Left ventricle myocardium inferior (tissue), 1 donor: ENCODE measurements around the gene PIP4P1. TPM values are rescaled to one million over a fixed set of nuclear protein-coding genes. Genes with fewer than 3 reads are reported as not detected.

Experiments used
- DNase-seq: peaks from one replicate; pipeline ENCODE4 v3.0.0-alpha.2; 2020
- H3K27ac ChIP-seq: fragments of 200-600 bp; replicated peaks from 2 replicates; pipeline ENCODE4 v1.8.0; 2021
- H3K27me3 ChIP-seq: fragments of 200-600 bp; 2 replicates; pipeline ENCODE4 v1.8.0; 2021; ENCODE audit warnings: low read depth
- H3K36me3 ChIP-seq: fragments of 200-600 bp; 2 replicates; pipeline ENCODE4 v1.8.0; 2021
- H3K4me1 ChIP-seq: fragments of 200-600 bp; 2 replicates; pipeline ENCODE4 v1.8.0; 2021
- H3K4me3 ChIP-seq: fragments of 200-600 bp; 2 replicates; pipeline ENCODE4 v1.8.0; 2021; ENCODE audit warnings: mild to moderate bottlenecking, moderate library complexity
- H3K9me3 ChIP-seq: fragments of 200-600 bp; replicated peaks from 2 replicates; pipeline ENCODE4 v1.8.0; 2021
- CTCF ChIP-seq: fragments of 200-600 bp; IDR thresholded peaks from 2 replicates; pipeline ENCODE4 v1.8.0; 2021; ENCODE audit warnings: antibody characterized with exemption, mild to moderate bottlenecking, borderline replicate concordance
- intact Hi-C: fragments of 100-400 bp; cut with micrococcal nuclease; formaldehyde crosslinking; loops from one replicate; pipeline ENCODE4 v1.11.0; 2022
- total RNA-seq: library from RNA; stranded (reverse); fragmentation: NEBNext Ultra II Directional; extraction: Animal tissue kit (Norgen Biotek cat#: 25700); gene quantifications from one replicate; pipeline ENCODE4 v1.2.1, GENCODE V29; 2021
- donor health status: DM: no; HTN: yes; CAD: no; lungs with severe emphysema.

The PIP4P1 gene
- total RNA-seq, 1 donor from 2014 or later = 19.7 TPM

- DNase-seq = no peak
- Histone ChIP-seq H3K27ac (no peak overlapping the region), H3K9me3 (no peaks in the 10 kb centered on the region), H3K4me1 (peaks cover 22% of the 10 kb centered on the region), H3K4me3 (no peak overlapping the region), H3K36me3 (no peaks in the 10 kb centered on the region), H3K27me3 (no peaks in the 10 kb centered on the region)
- TF ChIP-seq CTCF = no peak
- intact Hi-C loops = no loop called here
These were observed 24.7 kb upstream of the PIP4P1 start for GRCh38 chr14:20485900-20486299.

- no peak for DNase-seq
- no peaks in the 10 kb centered on the region for H3K27me3 ChIP-seq
- no peak overlapping the region for H3K27ac ChIP-seq
- intact Hi-C loops = no loop called here
- H3K36me3 ChIP-seq = no peaks in the 10 kb centered on the region
- no peak overlapping the region for H3K4me3 ChIP-seq
- no peaks in the 10 kb centered on the region for H3K9me3 ChIP-seq
- H3K4me1 ChIP-seq = peaks cover 9% of the 10 kb centered on the region
- TF ChIP-seq CTCF = no peak
These were observed 21.1 kb upstream of the PIP4P1 start for GRCh38 chr14:20482382-20482781.

- intact Hi-C loops = loop anchor here (10.0 kb wide), 1 partner anchor 136 kb away; no protein-coding TSS in a partner anchor
- Histone ChIP-seq H3K36me3 (peaks cover 29% of the 10 kb centered on the region), H3K4me1 (peaks cover 20% of the 10 kb centered on the region), H3K4me3 (no peak overlapping the region), H3K27me3 (no peaks in the 10 kb centered on the region), H3K9me3 (no peaks in the 10 kb centered on the region), H3K27ac (no peak overlapping the region)
- no peak for DNase-seq
- TF ChIP-seq CTCF = no peak
These were observed 17.7 kb upstream of the PIP4P1 start for GRCh38 chr14:20478894-20479293.

GRCh38 chr14:20477211-20477876 lies 16.1 kb upstream of the PIP4P1 start:
- TF ChIP-seq CTCF = no peak
- Histone ChIP-seq H3K27me3 (no peaks in the 10 kb centered on the region), H3K4me3 (no peak overlapping the region), H3K27ac (peak overlapping the region; percentile 73), H3K9me3 (no peaks in the 10 kb centered on the region), H3K4me1 (peaks cover 31% of the 10 kb centered on the region), H3K36me3 (peaks cover 34% of the 10 kb centered on the region)
- intact Hi-C loops = loop anchor here (10.0 kb wide), 1 partner anchor 137 kb away; no protein-coding TSS in a partner anchor
- DNase-seq = peak; percentile 46

GRCh38 chr14:20476776-20477175 lies 15.5 kb upstream of the PIP4P1 start:
- H3K4me1 ChIP-seq = peaks cover 36% of the 10 kb centered on the region
- peak overlapping the region; percentile 73 for H3K27ac ChIP-seq
- no peaks in the 10 kb centered on the region for H3K9me3 ChIP-seq
- no peak overlapping the region for H3K4me3 ChIP-seq
- H3K36me3 ChIP-seq = peaks cover 34% of the 10 kb centered on the region
- intact Hi-C loops = loop anchor here (10.0 kb wide), 1 partner anchor 138 kb away; no protein-coding TSS in a partner anchor
- no peak for DNase-seq
- H3K27me3 ChIP-seq = no peaks in the 10 kb centered on the region
- TF ChIP-seq CTCF = no peak
